ENCODE data around the gene JMJD4.

JMJD4 gene

DNA sequence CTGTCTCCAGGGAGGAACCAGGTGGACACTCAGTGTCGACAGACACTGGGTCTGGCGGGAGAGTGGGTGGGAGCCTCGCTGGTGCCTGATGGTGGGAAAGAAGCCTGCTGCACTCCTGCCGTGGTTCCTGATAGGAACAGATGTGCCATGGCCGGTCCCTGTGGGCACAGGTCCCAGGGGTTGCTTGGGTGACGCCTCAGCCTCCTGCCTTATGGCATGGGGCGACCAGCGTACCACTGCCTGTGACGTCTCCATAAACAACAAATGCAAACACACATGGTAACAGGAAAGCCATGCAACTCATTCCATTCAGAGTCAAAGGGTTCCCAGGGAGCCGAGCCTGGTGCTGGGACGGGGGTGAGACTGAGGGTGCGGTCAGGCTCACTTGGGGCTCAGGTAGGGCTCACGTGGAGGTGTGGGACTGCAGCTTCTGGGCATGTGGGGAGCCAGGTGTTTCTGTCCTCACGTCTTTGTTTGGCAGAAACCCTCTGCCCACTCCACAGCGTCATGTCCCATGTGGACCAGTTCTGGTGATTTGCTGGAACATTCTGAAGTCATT, 34.9 kb upstream of the JMJD4 start:
- DNase-seq (ENCODE audit: low read depth) = no peak
- no peak for TF ChIP-seq POLR2A (IDR thresholded peaks at IDR 0.05; ENCODE audit: extremely low read depth, insufficient read length)
- TF ChIP-seq, protein P1, sequence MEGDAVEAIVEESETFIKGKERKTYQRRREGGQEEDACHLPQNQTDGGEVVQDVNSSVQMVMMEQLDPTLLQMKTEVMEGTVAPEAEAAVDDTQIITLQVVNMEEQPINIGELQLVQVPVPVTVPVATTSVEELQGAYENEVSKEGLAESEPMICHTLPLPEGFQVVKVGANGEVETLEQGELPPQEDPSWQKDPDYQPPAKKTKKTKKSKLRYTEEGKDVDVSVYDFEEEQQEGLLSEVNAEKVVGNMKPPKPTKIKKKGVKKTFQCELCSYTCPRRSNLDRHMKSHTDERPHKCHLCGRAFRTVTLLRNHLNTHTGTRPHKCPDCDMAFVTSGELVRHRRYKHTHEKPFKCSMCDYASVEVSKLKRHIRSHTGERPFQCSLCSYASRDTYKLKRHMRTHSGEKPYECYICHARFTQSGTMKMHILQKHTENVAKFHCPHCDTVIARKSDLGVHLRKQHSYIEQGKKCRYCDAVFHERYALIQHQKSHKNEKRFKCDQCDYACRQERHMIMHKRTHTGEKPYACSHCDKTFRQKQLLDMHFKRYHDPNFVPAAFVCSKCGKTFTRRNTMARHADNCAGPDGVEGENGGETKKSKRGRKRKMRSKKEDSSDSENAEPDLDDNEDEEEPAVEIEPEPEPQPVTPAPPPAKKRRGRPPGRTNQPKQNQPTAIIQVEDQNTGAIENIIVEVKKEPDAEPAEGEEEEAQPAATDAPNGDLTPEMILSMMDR (IDR thresholded peaks at IDR 0.05; ENCODE audit: low read depth, low read length) = no peak
- no peak for TF ChIP-seq MYC (IDR thresholded peaks at IDR 0.05; ENCODE audit: low read depth, low read length)
- TF ChIP-seq MAX (IDR thresholded peaks at IDR 0.05; ENCODE audit: low read depth, low read length) = no peak
- no peak overlapping the region for H3K4me3 ChIP-seq (ENCODE audit: low read depth, low read length)

- no peak overlapping the region for H3K4me3 ChIP-seq (ENCODE audit: low read depth, low read length)
- TF ChIP-seq MYC (IDR thresholded peaks at IDR 0.05; ENCODE audit: low read depth, low read length) (no peak), MAX (IDR thresholded peaks at IDR 0.05; ENCODE audit: low read depth, low read length) (no peak), POLR2A (IDR thresholded peaks at IDR 0.05; ENCODE audit: extremely low read depth, insufficient read length) (no peak)
- TF ChIP-seq, protein P1 (IDR thresholded peaks at IDR 0.05; ENCODE audit: low read depth, low read length) = no peak
- no peak for DNase-seq (ENCODE audit: low read depth)
Measured at GRCh38 chr1:227769047-227769935, 34.2 kb upstream of the JMJD4 start.

DNA sequence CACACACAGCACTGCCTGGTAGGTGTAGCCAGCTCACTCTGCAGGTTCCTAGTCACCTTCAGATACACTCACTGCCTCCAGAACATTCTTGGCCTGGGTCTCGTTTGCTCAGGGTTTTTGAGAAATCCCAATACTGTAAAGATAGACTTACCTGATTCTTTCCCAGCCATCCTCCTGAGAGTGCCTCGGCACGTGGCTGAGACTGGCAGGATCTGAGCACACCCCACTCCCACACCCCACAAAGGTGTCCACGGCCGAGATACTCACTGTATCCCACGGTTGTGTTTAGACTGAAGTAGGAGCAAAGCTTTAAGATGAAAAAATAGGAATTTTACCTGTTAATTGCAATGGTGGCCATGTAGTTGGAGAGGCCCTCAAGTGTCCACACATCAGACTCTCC, 33.5 kb upstream of the JMJD4 start:
- no peak overlapping the region for H3K4me3 ChIP-seq (ENCODE audit: low read depth, low read length)
- TF ChIP-seq POLR2A (IDR thresholded peaks at IDR 0.05; ENCODE audit: extremely low read depth, insufficient read length) = no peak
- no peak for TF ChIP-seq MAX (IDR thresholded peaks at IDR 0.05; ENCODE audit: low read depth, low read length)
- no peak for TF ChIP-seq MYC (IDR thresholded peaks at IDR 0.05; ENCODE audit: low read depth, low read length)
- TF ChIP-seq, protein P1 (IDR thresholded peaks at IDR 0.05; ENCODE audit: low read depth, low read length) = no peak
- DNase-seq (ENCODE audit: low read depth) = no peak

DNA sequence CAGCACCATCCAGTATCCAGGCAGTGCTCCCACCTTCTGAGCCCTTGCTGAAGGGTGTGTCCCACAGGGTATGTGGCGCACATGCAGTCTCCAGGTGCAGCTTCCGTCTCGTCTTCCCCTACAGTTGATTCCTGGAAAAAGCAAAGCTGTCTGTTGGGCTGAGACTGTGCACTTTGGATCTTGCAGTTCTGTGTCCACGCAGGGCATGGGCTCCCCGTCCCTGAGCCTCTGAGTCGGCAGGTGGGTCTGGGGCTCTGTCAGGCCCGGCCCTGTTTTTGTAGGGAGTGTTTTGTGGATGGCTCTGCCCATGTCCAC, 33.0 kb upstream of the JMJD4 start:
- TF ChIP-seq, protein P1 (IDR thresholded peaks at IDR 0.05; ENCODE audit: low read depth, low read length) = no peak
- H3K4me3 ChIP-seq (ENCODE audit: low read depth, low read length) = no peak overlapping the region
- DNase-seq (ENCODE audit: low read depth) = no peak

- DNase-seq (ENCODE audit: low read depth) = no peak
- TF ChIP-seq POLR2A (IDR thresholded peaks at IDR 0.05; ENCODE audit: extremely low read depth, insufficient read length) (no peak), MYC (IDR thresholded peaks at IDR 0.05; ENCODE audit: low read depth, low read length) (no peak), MAX (IDR thresholded peaks at IDR 0.05; ENCODE audit: low read depth, low read length) (no peak)
- TF ChIP-seq, protein P1 (IDR thresholded peaks at IDR 0.05; ENCODE audit: low read depth, low read length) = no peak
- no peak overlapping the region for H3K4me3 ChIP-seq (ENCODE audit: low read depth, low read length)
Measured at GRCh38 chr1:227767401-227768124, 32.5 kb upstream of the JMJD4 start.
